ENCODE data around the gene SBK1.

SBK1 gene

DNA sequence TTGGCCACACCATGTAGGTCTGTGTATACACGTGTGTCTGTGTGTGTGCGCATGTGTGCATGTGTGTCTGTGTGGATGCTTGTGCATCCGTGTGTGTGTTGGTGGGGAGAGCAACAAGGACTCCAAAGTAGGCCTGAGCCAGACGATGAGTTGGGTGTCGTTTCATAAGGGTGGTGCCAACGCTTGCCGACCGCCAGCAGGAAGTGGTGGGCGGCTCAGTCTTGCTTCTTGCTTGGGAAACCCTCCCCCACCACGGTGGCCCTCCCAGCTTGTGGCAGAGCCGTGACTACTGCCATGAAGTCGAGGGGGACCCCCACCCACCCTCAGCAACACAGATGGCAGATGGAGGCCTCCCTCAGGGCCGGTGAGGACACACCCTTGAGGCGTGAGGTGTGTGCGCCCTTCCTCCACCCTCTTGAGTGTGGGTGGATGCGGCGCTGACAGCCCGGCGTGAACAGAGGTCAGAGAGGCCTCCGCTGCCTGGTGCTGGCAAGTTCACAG, 17.5 kb downstream of the SBK1 start:
- no peak overlapping the region for H2AFZ ChIP-seq (ENCODE audit: low read length)
- TF ChIP-seq EZH2 (IDR thresholded peaks at IDR 0.05; ENCODE audit: borderline replicate concordance, low read length) (no peak), CTCF (IDR thresholded peaks at IDR 0.05; ENCODE audit: low read length) (no peak)
- no peak overlapping the region for H3K4me3 ChIP-seq (ENCODE audit: low read depth, low read length, poor library complexity, severe bottlenecking)
- no peaks in the 10 kb centered on the region for H3K4me1 ChIP-seq (ENCODE audit: insufficient read depth, low read length, severe bottlenecking)
- H3K9ac ChIP-seq (ENCODE audit: low read length) = no peak overlapping the region
- no peaks in the 10 kb centered on the region for H4K20me1 ChIP-seq (ENCODE audit: insufficient read depth, low read length)
- H3K9me2 ChIP-seq (ENCODE audit: low read depth, low read length) = no peaks in the 10 kb centered on the region
- no peaks in the 10 kb centered on the region for H3K9me3 ChIP-seq (ENCODE audit: low read length)
- H3K27me3 ChIP-seq (ENCODE audit: insufficient read depth, low read length) = no peaks in the 10 kb centered on the region
- no peaks in the 10 kb centered on the region for H3F3A ChIP-seq (ENCODE audit: insufficient read depth, low read length)
- H3K79me2 ChIP-seq (ENCODE audit: insufficient read depth, low read length) = no peaks in the 10 kb centered on the region
- no peak overlapping the region for H3K27ac ChIP-seq (ENCODE audit: low read depth, low read length, poor library complexity, severe bottlenecking)
- no peaks in the 10 kb centered on the region for H3K36me3 ChIP-seq (ENCODE audit: insufficient read depth, low read length)
- no peak overlapping the region for H3K4me2 ChIP-seq (ENCODE audit: low read length)

- H3K4me3 ChIP-seq (ENCODE audit: low read depth, low read length, poor library complexity, severe bottlenecking) = no peak overlapping the region
- H3K9me2 ChIP-seq (ENCODE audit: low read depth, low read length) = no peaks in the 10 kb centered on the region
- H3K4me2 ChIP-seq (ENCODE audit: low read length) = no peak overlapping the region
- no peaks in the 10 kb centered on the region for H3K4me1 ChIP-seq (ENCODE audit: insufficient read depth, low read length, severe bottlenecking)
- TF ChIP-seq CTCF (IDR thresholded peaks at IDR 0.05; ENCODE audit: low read length) (no peak), EZH2 (IDR thresholded peaks at IDR 0.05; ENCODE audit: borderline replicate concordance, low read length) (no peak)
- H3K27me3 ChIP-seq (ENCODE audit: insufficient read depth, low read length) = no peaks in the 10 kb centered on the region
- no peak overlapping the region for H3K9ac ChIP-seq (ENCODE audit: low read length)
- H3F3A ChIP-seq (ENCODE audit: insufficient read depth, low read length) = no peaks in the 10 kb centered on the region
- H3K79me2 ChIP-seq (ENCODE audit: insufficient read depth, low read length) = no peaks in the 10 kb centered on the region
- no peak overlapping the region for H2AFZ ChIP-seq (ENCODE audit: low read length)
- no peaks in the 10 kb centered on the region for H3K36me3 ChIP-seq (ENCODE audit: insufficient read depth, low read length)
- H3K9me3 ChIP-seq (ENCODE audit: low read length) = no peaks in the 10 kb centered on the region
- H3K27ac ChIP-seq (ENCODE audit: low read depth, low read length, poor library complexity, severe bottlenecking) = no peak overlapping the region
- H4K20me1 ChIP-seq (ENCODE audit: insufficient read depth, low read length) = no peaks in the 10 kb centered on the region
Observed at GRCh38 chr16:28310796-28311195, 18.5 kb downstream of the SBK1 start.

DNA sequence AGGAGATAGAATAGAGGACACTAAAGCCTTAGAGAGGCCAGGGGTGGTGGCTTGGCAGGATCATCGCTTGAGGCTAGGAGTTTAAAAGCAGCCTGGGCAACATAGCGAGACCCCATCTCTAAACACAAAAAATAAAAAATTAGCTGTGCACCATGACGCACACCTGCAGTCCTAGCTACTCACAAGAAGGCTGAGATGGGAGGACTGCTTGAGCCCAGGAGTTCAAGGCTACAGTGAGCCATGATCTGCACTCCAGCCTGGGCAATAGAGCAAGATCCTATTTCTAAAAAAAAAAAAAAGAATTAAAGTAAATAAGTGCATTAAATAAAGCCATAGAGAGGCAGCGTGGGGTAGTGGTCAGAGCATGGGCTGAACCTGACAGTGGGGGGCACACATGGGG, 19.1 kb downstream of the SBK1 start:
- H3K27me3 ChIP-seq (ENCODE audit: insufficient read depth, low read length) = no peaks in the 10 kb centered on the region
- no peak overlapping the region for H3K4me3 ChIP-seq (ENCODE audit: low read depth, low read length, poor library complexity, severe bottlenecking)
- no peak overlapping the region for H2AFZ ChIP-seq (ENCODE audit: low read length)
- TF ChIP-seq CTCF (IDR thresholded peaks at IDR 0.05; ENCODE audit: low read length) = no peak
- TF ChIP-seq EZH2 (IDR thresholded peaks at IDR 0.05; ENCODE audit: borderline replicate concordance, low read length) = no peak
- no peaks in the 10 kb centered on the region for H4K20me1 ChIP-seq (ENCODE audit: insufficient read depth, low read length)
- no peak overlapping the region for H3K9ac ChIP-seq (ENCODE audit: low read length)
- H3K36me3 ChIP-seq (ENCODE audit: insufficient read depth, low read length) = no peaks in the 10 kb centered on the region
- H3K9me2 ChIP-seq (ENCODE audit: low read depth, low read length) = no peaks in the 10 kb centered on the region
- no peak overlapping the region for H3K27ac ChIP-seq (ENCODE audit: low read depth, low read length, poor library complexity, severe bottlenecking)
- H3K4me2 ChIP-seq (ENCODE audit: low read length) = no peak overlapping the region
- H3K4me1 ChIP-seq (ENCODE audit: insufficient read depth, low read length, severe bottlenecking) = no peaks in the 10 kb centered on the region
- H3K79me2 ChIP-seq (ENCODE audit: insufficient read depth, low read length) = no peaks in the 10 kb centered on the region
- H3K9me3 ChIP-seq (ENCODE audit: low read length) = no peaks in the 10 kb centered on the region
- no peaks in the 10 kb centered on the region for H3F3A ChIP-seq (ENCODE audit: insufficient read depth, low read length)
